Erythroblast (primary cell): ENCODE data around the gene GPRIN1.

ENCODE experiments used
- GATA1 ChIP-seq: IDR thresholded peaks from 2 replicates; pipeline ENCODE4 v1.6.1; 2011; ENCODE audit warnings: low read depth, mild to moderate bottlenecking, control low read depth, low read length, moderate library complexity
- POLR2A ChIP-seq: IDR thresholded peaks from 2 replicates; pipeline ENCODE4 v1.6.1; 2011; ENCODE audit warnings: mild to moderate bottlenecking, low read length

DNA sequence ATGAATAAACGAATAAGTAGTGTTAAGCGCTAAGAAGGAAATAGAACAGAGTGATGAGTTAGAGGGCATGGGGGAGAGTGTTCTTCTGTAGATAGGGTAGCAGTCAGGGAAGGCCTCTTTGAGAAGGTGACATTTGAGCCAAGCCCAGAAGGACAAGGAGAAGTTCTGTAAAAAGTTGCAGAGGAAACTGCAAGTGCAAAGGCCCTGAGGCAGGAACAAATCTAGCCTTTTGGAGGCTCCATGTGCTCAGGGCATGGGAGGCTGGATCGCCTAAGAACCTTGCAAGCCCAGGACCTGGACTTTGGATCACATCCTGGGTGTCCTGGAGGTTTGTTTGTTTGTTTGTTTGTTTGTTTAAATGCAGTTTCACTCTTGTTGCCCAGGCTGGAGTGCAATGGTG lies 28.5 kb upstream of the GPRIN1 start:
- TF ChIP-seq POLR2A (no peak), GATA1 (no peak)
